ENCODE measurements around the gene KIAA1328.

The KIAA1328 gene

GRCh38 chr18:37270666-37271052, 441.7 kb downstream of the KIAA1328 start:
- TF ChIP-seq ZNF274 (IDR thresholded peaks at IDR 0.05; ENCODE audit: low read depth, low read length) = no peak
- no peak overlapping the region for H3K4me3 ChIP-seq (ENCODE audit: low read length)

- no peak for TF ChIP-seq ZNF274 (IDR thresholded peaks at IDR 0.05; ENCODE audit: low read depth, low read length)
- no peak overlapping the region for H3K4me3 ChIP-seq (ENCODE audit: low read length)
These were observed 443.3 kb downstream of the KIAA1328 start for GRCh38 chr18:37272226-37272625.

- H3K4me3 ChIP-seq (ENCODE audit: low read length) = no peak overlapping the region
- TF ChIP-seq ZNF274 (IDR thresholded peaks at IDR 0.05; ENCODE audit: low read depth, low read length) = no peak
These were observed 443.9 kb downstream of the KIAA1328 start for GRCh38 chr18:37272841-37273240.

DNA sequence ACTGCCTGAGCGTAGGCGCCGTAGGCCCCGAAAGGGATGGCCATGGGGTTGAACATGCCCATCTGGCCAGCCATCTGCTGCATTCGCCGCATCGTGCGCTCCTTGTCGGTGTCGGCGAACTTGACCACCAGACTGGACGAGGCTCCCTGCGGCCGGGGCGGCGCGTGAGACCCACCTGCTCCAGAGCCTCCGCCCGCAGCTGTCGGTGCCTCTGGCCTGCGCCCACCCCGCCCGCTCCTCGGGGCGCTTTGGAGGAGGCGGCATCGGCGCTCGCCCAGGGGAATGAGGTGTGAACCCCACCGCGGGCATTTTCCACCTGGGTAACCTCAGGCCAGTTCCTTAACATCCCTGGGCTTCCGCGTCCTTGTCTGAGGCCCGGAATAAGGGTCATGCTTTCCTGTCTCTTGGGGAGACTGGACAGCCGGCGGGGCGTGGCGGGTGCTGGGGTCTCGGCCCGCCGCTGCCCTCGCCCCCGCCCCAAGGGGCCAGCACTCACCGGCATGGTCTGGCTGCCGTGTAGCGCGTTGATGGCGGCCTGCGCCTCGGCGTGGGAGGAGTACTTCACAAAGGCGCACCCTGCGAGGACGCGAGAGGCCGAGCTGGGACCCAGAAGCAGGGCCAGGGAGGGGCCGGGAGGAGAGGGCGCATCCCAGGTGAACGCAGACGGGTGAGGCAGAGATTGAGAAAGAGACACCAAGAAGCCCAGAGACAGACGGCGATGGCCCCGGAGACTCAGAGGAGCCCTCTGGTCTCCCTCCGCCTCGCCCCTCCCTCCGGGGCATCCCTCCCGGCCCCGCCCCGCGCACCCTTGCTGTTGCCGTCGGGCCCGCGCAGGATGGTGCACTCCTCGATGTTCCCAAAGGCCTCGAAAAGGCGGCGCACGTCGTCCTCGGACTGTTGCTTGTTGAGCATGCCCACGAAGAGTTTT, 445.6 kb downstream of the KIAA1328 start:
- no peak for TF ChIP-seq ZNF274 (IDR thresholded peaks at IDR 0.05; ENCODE audit: low read depth, low read length)
- H3K4me3 ChIP-seq (ENCODE audit: low read length) = no peak overlapping the region

DNA sequence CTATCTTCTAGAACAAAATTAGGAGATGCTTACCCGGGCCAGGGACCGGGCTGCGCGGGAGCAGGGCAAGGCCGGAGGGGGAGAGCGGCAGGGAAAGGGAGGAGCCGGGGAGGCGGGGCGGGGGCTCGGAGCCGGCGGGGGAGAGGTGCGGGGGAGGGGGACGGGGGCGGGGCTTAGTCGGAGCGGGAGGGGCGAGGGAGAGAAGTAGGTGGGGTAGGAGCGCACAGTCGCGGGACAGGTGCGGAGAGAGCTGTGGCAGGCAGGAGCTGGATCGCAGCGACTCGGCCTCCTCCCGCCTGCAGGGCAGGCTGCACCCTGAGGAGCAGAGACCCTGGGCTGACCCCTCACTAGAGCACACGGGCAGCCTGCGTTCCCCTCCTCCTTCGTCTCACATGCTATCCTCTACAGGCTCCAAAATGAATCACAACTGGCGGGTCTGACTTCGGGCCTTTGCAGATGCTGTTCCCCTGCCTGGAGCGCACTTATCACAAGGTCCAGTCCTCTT, 446.4 kb downstream of the KIAA1328 start:
- no peak overlapping the region for H3K4me3 ChIP-seq (ENCODE audit: low read length)
- no peak for TF ChIP-seq ZNF274 (IDR thresholded peaks at IDR 0.05; ENCODE audit: low read depth, low read length)

- H3K4me3 ChIP-seq (ENCODE audit: low read length) = no peak overlapping the region
- no peak for TF ChIP-seq ZNF274 (IDR thresholded peaks at IDR 0.05; ENCODE audit: low read depth, low read length)
These were observed 447.4 kb downstream of the KIAA1328 start for GRCh38 chr18:37276111-37276890.

GRCh38 chr18:37277804-37278203, 448.9 kb downstream of the KIAA1328 start:
- TF ChIP-seq ZNF274 (IDR thresholded peaks at IDR 0.05; ENCODE audit: low read depth, low read length) = no peak
- H3K4me3 ChIP-seq (ENCODE audit: low read length) = no peak overlapping the region

Measured in GM08714 (cell line).